ENCODE measurements around the gene SLC4A7.

- TF ChIP-seq CTCF (conservative IDR thresholded peaks at IDR 0.05; ENCODE audit: low read length) (no peak), EZH2phosphoT487 (IDR thresholded peaks at IDR 0.05; ENCODE audit: borderline replicate concordance) (no peak)
Observed at GRCh38 chr3:27503526-27503925, 19.3 kb upstream of the SLC4A7 start.

Measured in Loucy (cell line).